Fibroblast of upper back skin (primary cell): ENCODE results near the gene SNCAIP.
"Not testable (repeated sequence)": the region's sequence is repeated elsewhere in the genome, so short reads cannot be mapped to it uniquely, and the experiment has no call there.

ENCODE experiments used
- DNase-seq: peaks from one replicate; pipeline ENCODE4 v3.0.0-alpha.2; 2013

SNCAIP gene

DNA sequence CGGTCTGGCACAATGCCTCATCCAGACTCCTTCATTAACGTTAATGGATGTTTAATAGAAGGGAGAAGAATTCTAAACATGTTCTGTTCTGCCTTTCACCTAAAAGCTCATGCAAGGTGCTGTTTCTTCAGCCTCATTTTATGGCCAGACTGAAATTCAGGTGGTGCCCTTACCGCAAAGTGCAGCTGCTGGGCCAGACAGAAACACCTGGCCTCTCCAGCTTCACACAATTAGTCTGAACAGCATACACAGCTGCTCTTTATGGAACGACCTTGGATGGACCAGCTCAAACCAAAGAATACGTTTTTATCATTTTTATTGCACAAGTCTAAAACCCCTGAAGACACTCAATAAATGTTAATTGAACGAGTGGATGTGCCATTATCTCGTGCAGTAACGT lies 4.6 kb downstream of the SNCAIP start:
- no peak for DNase-seq

GRCh38 chr5:122319897-122320296 lies 7.9 kb downstream of the SNCAIP start:
- DNase-seq = no peak

- no peak for DNase-seq
Observed at GRCh38 chr5:122321921-122322320, 9.9 kb downstream of the SNCAIP start.

- peak; percentile 35 for DNase-seq
Observed at GRCh38 chr5:122322801-122323548, 10.9 kb downstream of the SNCAIP start.

DNA sequence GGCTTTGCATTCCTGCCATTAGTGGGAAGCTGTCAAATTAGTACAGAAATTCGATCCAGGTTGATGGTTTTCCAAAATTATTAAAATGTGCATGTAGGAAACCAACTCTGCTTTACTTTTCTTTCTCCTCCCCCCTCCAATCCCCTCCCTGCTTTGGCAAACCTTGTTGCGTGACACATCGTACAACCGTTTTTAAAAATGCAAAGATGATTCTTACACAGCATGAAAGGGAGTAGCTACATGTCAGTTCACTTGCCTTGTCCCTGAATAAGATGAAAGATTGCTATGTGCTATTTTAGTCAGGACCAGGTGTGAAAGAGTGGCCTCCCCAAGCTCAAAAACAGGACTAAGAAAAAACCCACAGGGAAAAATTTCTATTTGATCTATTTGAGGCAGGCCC lies 11.7 kb downstream of the SNCAIP start:
- DNase-seq = no peak

DNA sequence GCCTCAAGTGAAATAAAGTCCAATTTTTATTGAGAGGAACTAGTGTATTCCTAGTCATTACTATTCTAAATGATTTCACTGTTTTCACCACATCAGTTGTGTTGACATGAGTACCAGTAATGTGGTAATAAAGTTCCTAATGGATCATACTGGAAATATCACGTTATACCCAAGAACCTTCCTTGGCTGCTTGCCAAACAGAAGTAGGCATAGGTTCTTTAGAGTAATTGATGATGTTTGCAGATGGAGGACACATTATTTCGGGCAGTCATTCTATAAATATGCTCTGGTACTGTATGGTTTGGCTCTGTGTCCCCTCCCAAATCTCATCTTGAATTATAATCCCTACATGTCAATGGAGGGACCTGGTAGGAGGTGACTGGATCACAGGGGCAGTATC lies 15.1 kb downstream of the SNCAIP start:
- DNase-seq = no peak

DNA sequence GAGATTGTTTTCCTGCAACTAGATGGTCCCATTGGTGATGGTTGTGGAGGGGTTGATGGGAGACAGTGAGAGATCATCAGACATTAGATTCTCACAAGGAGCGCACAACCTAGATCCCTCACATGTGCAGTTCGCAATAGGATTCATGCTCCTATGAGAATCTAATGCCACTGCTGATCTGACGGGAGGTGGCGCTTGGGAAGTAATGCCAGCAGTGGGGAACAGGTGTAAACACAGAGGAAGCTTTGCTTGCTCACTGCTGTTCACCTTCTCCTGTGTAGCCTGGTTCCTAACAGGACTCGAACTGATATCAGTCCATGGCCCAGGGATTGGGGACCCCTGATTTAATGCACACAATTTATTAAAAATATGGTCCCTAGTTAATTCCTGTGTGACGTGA lies 18.8 kb downstream of the SNCAIP start:
- no peak for DNase-seq

GRCh38 chr5:122332599-122333555 lies 20.8 kb downstream of the SNCAIP start:
- no peak for DNase-seq

DNA sequence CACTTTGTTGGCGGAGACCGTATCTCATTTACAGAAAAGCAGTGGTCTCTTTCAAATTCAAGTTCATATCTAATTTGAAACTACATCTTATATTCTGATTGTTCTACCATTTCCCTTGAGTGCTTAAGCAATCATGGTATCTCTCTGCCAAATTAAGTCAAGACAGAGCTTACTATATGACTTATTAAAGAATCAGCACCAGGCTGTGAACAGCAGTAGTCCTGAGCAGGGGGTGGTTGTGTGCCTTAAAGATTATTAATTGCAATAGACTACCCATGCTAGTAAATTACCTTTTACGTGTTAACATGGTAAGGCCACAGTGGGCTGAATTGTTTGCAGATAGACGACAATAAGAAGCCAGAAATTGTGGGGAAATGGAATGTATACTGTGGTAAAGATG lies 21.5 kb downstream of the SNCAIP start:
- DNase-seq = no peak

- DNase-seq = no peak
Observed at GRCh38 chr5:122339591-122339990, 27.6 kb downstream of the SNCAIP start.

GRCh38 chr5:122341087-122341486 lies 29.1 kb downstream of the SNCAIP start:
- DNase-seq = no peak

DNA sequence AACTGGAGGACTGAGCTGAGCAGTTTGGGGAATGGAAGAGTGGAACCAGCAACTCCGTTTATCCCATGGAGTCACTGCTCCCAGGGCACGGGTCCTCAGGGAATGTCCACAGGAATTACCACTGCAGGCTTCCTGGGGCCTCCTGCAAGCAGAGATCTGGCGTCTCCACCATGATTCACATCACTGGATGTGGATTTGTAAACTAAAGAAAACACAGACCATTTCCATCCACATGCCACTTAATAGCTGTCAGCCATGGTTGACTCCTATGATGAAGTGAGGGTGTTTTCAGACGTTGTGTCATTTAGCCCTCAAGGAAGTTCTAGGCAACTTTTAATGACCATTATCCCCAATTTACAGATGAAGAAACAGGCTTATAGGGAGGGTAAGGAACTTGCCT lies 30.2 kb downstream of the SNCAIP start:
- DNase-seq = no peak

GRCh38 chr5:122346897-122347581 lies 35.0 kb downstream of the SNCAIP start:
- peak; percentile 11 for DNase-seq

DNA sequence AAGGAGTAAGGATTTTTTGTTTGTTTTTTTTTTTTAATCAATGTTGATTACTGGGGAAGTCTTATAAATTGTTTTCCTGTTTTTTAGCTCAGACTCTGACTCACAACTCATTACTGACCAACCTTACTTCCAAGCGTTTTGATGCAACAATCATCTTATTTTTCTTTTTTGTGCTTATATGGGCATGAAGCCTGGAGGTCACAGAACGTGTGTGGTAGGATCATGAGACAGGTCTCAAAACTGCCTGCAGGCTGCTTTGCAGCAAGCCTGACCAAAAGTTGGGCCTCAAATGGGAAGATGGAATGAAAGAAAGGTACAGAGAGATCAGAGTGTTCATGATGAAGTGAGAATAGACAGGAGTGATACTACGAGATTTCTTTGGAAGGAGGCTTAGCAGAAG lies 38.5 kb downstream of the SNCAIP start:
- no peak for DNase-seq

DNA sequence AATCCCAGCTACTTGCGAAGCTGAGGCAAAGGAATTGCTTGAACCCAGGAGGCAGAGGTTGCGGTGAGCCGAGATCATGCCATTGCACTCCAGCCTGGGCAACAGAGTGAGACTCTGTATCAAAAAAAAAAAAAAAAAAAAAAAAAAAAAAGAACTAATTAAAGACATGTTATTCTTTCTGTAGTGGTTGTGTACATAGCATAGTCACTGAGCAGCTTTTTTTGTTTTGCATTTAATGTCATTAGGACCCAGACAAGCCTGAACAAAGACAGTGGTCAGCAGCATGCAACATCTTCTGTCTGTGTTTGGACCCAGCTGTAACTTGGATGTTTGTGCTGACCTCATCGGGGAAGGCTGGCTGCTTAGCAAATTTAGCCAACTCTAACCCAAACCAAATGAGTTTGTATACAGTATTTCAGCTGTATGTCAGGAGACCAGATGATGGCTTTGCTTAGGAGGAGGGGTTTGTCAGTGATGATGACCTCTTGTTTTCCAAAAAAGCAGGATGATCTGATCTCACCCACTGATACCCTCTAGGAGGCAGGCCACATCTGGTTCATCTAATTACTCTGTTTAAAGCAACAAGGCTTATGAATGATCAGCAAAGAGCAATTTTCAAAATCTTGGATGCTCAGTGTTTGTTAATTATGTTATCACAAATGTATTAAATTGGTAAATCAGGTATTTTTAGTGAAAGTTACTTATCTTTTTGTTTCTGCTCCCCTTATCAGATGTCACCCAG lies 39.5 kb downstream of the SNCAIP start:
- peak; percentile 45 for DNase-seq

- DNase-seq = peak; percentile 66
Observed at GRCh38 chr5:122352331-122352730, 40.3 kb downstream of the SNCAIP start.

DNA sequence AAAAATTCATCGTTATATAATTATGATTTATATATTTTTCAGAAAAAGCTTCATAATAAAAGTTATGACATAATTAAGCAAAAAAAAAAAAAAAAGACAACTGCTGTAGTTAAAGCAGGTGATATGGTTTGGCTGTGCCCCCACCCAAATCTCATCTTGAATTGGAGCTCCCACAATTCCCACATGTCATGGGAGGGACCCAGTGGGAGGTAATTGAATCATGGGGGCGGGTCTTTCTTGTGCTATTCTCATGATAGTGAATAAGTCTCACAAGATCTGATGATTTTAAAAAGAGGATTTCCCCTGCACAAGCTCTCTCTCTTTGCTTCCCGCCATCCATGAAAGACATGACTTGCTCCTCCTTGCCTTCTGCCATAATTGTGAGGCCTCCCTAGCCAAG lies 41.3 kb downstream of the SNCAIP start:
- DNase-seq = not testable (repeated sequence)

GRCh38 chr5:122354293-122354692 lies 42.3 kb downstream of the SNCAIP start:
- DNase-seq = no peak

DNA sequence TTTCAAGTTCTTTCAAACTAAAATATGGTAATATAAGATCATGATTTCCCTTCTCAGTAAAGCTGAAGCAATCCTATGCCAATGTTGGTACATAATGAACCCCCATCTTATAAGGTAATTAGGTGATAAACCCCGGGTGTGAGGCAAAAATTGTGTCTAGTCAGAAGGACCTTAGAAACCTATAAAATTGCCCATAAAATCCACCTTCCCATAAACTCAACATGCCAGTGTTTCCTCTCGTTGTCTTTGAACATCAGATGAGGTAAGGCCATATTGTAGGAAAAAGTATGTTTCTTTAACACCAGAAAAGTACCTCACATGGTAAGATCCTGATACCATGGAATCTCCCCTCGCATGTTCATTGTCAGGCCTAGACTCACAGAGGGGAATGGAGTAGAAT lies 43.3 kb downstream of the SNCAIP start:
- DNase-seq = no peak

DNA sequence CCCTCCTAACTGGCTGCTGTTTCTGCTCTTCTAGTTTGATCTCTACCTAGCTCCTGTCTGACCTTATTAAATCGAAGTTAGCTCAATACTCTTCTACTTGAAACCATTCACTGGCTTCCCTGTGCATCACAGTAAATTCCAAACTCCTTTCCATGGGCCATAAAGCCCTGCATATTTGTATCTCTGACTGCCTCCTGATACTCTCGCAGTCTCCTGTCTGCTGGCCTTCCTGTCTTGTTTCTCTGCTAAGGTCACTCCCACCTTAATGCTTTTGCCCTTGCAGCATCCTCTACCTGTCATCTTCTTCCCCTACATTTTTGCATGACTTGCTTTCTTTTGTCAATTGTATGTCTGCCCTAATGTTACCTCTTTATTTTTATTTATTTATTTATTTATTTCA lies 44.8 kb downstream of the SNCAIP start:
- DNase-seq = no peak

- no peak for DNase-seq
Observed at GRCh38 chr5:122358372-122358979, 46.4 kb downstream of the SNCAIP start.

DNA sequence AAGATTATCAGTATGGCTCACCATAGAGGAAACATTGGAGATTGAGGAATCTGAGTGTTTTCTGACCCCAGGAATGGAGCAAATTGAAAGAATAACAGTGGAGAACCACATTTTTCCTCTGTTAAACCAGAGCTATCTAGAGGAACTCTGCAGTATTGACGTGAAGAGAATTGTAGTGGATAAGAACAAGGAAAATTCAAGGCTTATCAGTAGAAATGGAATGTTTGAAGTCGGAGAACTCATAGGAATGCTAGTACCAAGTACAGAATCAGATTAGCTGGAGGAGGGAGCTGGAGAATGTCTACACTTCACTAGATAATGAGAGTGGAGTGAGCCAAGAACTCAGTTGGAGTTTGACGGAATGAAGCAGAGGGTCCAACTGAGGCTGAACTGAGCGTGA lies 50.3 kb downstream of the SNCAIP start:
- DNase-seq = no peak
